Ovary (tissue), 3 donors: ENCODE results near the gene CD8B2.
"Not testable (repeated sequence)": the region's sequence is repeated elsewhere in the genome, so short reads cannot be mapped to it uniquely, and the experiment has no call there.

Source experiments
- POLR2A ChIP-seq: fragments of 450-650 bp; IDR thresholded peaks from one replicate; pipeline ENCODE4 v1.6.1; 2017; ENCODE audit warnings: antibody characterized with exemption, mild to moderate bottlenecking, moderate library complexity
- TF ChIP-seq, protein P1 (sequence below), 3 donors: fragments of 450-650 bp in 2 of 3; fragments of 200-600 bp in 1 of 3; IDR thresholded peaks; one replicate each; pipeline versions ENCODE4 v1.5.1 to v1.8.0; 2016 to 2022; ENCODE audit warnings: antibody characterized with exemption in 3 of 3, mild to moderate bottlenecking in 1 of 3
- donor health status: DM: no; HTN: no; CAD: no.

DNA sequence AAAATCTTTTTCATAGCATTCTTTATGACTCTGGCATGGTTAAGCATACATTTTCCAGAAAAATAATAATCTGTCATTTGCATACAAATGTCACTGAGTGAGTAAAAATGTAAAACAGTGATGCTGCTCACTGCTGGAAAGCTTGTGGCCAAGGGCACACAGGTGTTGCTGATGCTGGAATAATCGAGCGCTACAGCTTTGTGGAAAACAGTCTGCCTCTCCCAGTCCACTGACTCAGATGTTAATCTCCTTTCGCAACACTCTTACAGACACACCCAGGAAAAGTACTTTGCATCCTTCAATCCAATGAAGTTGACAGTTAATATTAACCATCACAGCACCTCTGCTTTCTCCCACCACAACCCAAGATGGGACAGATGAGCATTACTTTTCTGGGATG is 27.7 kb downstream of the CD8B2 start:
- TF ChIP-seq POLR2A, result not testable (repeated sequence)
- TF ChIP-seq, protein P1, sequence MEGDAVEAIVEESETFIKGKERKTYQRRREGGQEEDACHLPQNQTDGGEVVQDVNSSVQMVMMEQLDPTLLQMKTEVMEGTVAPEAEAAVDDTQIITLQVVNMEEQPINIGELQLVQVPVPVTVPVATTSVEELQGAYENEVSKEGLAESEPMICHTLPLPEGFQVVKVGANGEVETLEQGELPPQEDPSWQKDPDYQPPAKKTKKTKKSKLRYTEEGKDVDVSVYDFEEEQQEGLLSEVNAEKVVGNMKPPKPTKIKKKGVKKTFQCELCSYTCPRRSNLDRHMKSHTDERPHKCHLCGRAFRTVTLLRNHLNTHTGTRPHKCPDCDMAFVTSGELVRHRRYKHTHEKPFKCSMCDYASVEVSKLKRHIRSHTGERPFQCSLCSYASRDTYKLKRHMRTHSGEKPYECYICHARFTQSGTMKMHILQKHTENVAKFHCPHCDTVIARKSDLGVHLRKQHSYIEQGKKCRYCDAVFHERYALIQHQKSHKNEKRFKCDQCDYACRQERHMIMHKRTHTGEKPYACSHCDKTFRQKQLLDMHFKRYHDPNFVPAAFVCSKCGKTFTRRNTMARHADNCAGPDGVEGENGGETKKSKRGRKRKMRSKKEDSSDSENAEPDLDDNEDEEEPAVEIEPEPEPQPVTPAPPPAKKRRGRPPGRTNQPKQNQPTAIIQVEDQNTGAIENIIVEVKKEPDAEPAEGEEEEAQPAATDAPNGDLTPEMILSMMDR (IDR thresholded peaks at IDR 0.05), result not testable (repeated sequence)
